GM18517 (cell line): ENCODE data around the gene S100P.
"Not testable (repeated sequence)": the region's sequence is repeated elsewhere in the genome, so short reads cannot be mapped to it uniquely, and the experiment has no call there.

Experiments
- ATAC-seq: cut with Tn5 transposase; IDR thresholded peaks from one replicate; pipeline ENCODE4 v1.9.1; 2021; ENCODE audit warnings: mild to moderate bottlenecking, moderate library complexity; ENCODE audit not compliant: unreplicated experiment

The S100P gene

GRCh38 chr4:6720202-6720699 lies 26.6 kb downstream of the S100P start:
- ATAC-seq = no peak

- ATAC-seq = no peak
Measured at GRCh38 chr4:6721121-6721520, 27.4 kb downstream of the S100P start.

- ATAC-seq = no peak
Measured at GRCh38 chr4:6722891-6723290, 29.2 kb downstream of the S100P start.

- ATAC-seq = no peak
Measured at GRCh38 chr4:6723851-6724250, 30.2 kb downstream of the S100P start.

- ATAC-seq = no peak
Measured at GRCh38 chr4:6724421-6725111, 30.9 kb downstream of the S100P start.

- ATAC-seq = not testable (repeated sequence)
Measured at GRCh38 chr4:6725427-6725961, 31.8 kb downstream of the S100P start.

- no peak for ATAC-seq
Measured at GRCh38 chr4:6727081-6727942, 33.6 kb downstream of the S100P start.

GRCh38 chr4:6727943-6728250 lies 34.2 kb downstream of the S100P start:
- ATAC-seq = no peak

GRCh38 chr4:6728320-6729029 lies 34.8 kb downstream of the S100P start:
- ATAC-seq = no peak

GRCh38 chr4:6730603-6731317 lies 37.1 kb downstream of the S100P start:
- no peak for ATAC-seq

- ATAC-seq = no peak
Measured at GRCh38 chr4:6731318-6731675, 37.6 kb downstream of the S100P start.

- no peak for ATAC-seq
Measured at GRCh38 chr4:6731780-6732179, 38.1 kb downstream of the S100P start.

- ATAC-seq = no peak
Measured at GRCh38 chr4:6732441-6733357, 39.0 kb downstream of the S100P start.

GRCh38 chr4:6733358-6734164 lies 39.9 kb downstream of the S100P start:
- ATAC-seq = no peak

GRCh38 chr4:6734165-6734786 lies 40.6 kb downstream of the S100P start:
- no peak for ATAC-seq

- no peak for ATAC-seq
Measured at GRCh38 chr4:6739920-6740319, 46.2 kb downstream of the S100P start.

- ATAC-seq = no peak
Measured at GRCh38 chr4:6740347-6740746, 46.7 kb downstream of the S100P start.

GRCh38 chr4:6742507-6742906 lies 48.8 kb downstream of the S100P start:
- ATAC-seq = no peak
